SK-MEL-5 (cell line): Measurements from ENCODE around the gene TMEM270. TPM values are rescaled to one million over a fixed set of nuclear protein-coding genes. Genes with fewer than 3 reads are reported as not detected.

ENCODE experiments used
- DNase-seq: peaks from one replicate; pipeline ENCODE4 v3.0.0-alpha.2; 2016; ENCODE audit warnings: low read depth, low spot score
- in situ Hi-C: cut with HindIII; loops from 2 replicates; pipeline ENCODE4 v1.10.0; 2016; ENCODE audit warnings: low sequenced_read_pairs, high pct_unique_total_duplicates, low pct_unique_long_range_greater_than_20kb
- total RNA-seq: library from RNA; depleted of rRNA; stranded (reverse); fragments of >200 nt; shearing (Covaris generic); gene quantifications from 2 replicates; pipeline ENCODE4 v1.2.3, GENCODE V29; 2014

The TMEM270 gene
- total RNA-seq, 1 experiment from 2014 or later, result not detected

GRCh38 chr7:73893342-73894101, 32.6 kb downstream of the TMEM270 start:
- in situ Hi-C loops, result no loop called here
- DNase-seq, result no peak

GRCh38 chr7:73894166-73894565, 33.2 kb downstream of the TMEM270 start:
- no peak for DNase-seq
- in situ Hi-C loops, result no loop called here

- DNase-seq, result no peak
- in situ Hi-C loops, result no loop called here
These were observed 34.0 kb downstream of the TMEM270 start for GRCh38 chr7:73894733-73895551.

DNA sequence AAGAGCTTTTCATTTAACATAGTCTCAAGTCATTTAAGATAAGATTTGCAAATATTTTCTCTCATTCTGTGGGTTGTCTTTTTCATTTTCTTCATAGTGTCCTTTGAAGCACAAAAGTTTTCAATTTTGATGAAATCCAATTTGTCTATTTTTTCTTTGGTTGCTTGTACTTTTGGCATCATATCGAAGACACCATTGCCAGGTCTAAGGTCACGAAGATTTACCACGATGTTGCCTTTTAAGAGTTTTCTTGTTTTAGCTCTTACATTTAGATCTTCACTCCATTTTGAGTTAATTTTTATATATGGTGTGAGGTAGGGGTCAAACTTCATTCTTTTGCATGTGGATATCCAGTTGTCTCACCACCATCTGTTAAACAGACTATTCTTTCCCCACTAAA, 34.7 kb downstream of the TMEM270 start:
- in situ Hi-C loops, result no loop called here
- DNase-seq, result no peak

DNA sequence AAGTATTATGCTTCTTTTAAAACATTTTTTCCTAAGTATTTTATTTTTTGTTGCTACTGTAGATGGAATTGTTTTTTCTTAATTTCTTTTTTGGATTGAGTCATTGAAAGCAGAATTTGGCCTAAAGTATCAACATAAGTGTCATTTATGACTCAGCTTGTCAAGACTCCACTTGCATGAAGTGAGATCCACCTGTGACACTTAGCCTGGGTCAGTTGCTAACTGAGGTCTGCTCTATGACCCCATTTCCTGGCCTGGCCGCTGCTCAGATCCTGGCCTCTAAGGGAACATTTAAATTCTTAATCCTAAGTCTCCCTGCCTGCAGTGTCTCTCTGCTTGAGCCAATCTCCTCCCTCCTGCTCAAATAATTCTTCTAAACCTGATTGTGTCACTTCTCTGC, 35.5 kb downstream of the TMEM270 start:
- DNase-seq, result no peak
- in situ Hi-C loops, result no loop called here

GRCh38 chr7:73899731-73900142, 38.8 kb downstream of the TMEM270 start:
- no peak for DNase-seq
- in situ Hi-C loops, result no loop called here

DNA sequence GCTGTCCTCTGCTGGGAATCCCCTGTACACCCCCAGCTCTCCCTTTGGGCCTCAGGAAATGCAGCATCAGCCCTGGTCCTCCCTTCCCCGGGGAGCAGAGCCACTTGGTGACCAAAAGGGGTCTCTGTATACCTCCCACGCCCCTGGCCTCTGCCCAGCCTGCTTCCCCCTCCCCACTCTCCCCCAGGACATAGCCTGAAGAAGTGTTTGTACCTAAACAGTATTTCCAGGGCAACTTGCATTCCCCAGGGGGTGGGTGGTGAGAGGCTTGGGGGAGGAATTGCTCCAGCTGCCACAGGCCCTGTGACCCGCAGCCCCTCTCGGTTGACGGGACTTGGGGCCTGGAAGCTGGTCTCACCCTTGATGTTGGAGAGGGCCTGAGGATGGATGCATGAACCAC, 39.3 kb downstream of the TMEM270 start:
- in situ Hi-C loops, result no loop called here
- no peak for DNase-seq

DNA sequence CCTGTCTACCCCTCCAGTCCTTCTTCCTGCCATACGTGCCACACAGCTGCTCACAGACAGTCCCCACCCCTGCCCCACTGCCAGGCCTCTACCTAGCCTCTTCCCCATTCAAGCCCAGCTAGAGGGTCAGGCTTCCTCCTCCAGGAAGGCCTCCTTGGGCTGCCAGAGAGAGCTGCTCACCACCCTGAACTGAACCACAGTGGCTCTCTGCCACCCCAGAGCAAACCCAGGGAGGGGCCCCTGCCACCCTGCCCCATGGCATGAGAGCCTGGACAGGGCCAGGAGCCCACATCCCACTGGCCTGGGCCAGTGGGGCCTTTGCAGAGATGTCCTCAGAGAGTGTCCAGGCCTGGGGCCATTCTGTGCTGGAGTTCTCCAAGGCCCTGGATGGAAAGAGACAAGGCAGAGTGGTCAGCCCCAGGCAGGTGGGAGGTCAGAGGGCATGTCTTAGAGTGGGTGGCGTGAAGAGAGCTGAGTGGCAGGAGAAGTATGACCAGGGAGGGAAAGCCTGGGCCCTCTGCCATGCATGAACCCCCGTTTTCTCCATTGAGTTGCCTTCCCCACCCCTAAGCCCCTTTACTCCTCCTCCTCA, 40.4 kb downstream of the TMEM270 start:
- DNase-seq, result no peak
- in situ Hi-C loops, result no loop called here

DNA sequence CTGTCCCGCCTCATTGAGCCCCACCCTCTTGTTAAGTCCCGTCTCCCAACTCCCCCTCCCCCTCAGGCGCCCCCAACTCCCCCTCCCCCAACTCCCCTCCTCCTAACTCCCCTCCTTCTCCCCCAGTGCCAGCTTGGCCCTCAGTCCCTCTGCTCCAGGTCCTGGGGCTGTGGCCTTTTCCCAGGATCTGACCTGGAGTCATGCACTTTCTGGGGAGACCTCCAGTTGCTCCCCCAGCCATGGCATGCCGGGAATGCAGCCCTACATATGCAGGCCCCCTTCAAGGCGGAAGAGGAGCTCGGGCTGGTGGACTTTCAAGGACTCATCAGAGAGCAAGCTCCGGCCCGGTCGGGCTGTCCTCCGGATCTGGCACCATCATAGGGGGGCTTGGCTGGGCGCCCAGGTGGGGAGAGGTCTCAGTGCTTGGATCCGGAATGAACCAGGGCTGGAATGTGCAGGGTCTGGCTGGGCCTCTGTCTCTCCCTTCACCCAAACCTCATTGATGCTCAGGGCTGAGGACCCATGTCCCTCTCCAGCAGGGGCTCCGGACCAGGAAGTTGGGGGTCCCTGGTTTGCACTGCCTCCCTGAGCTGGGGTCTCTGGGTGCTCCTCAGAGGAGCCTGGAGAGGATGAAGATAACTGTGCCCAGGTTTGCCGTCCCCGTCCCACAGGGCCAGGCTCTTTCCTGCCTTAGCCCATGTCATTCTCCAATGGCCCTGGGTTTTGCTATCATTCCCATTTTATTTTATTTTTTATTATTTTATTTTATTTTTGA, 41.1 kb downstream of the TMEM270 start:
- DNase-seq, result no peak
- in situ Hi-C loops, result no loop called here

GRCh38 chr7:73903321-73904218, 42.6 kb downstream of the TMEM270 start:
- DNase-seq, result no peak
- in situ Hi-C loops, result no loop called here

GRCh38 chr7:73904219-73905137, 43.5 kb downstream of the TMEM270 start:
- in situ Hi-C loops, result no loop called here
- no peak for DNase-seq

- in situ Hi-C loops, result no loop called here
- DNase-seq, result no peak
These were observed 44.4 kb downstream of the TMEM270 start for GRCh38 chr7:73905360-73905759.

DNA sequence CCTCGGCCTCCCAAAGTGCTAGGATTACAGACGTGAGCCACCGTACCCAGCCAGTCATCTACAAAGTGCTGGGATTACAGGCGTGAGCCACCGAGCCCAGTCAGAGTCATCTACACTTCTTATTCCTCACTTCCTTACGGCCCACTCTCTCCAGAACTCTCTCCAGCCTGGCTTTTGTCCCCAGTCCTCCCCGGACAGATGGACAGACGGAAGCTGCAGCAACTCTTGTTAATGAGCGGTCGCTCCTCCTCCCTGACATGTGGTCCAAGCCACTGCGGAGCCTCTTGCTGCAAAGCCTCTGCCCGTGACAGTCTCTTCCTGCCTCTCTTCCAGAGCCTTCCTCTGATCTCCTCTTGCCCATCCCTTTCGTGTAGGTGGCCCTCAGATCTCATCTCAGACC, 45.9 kb downstream of the TMEM270 start:
- in situ Hi-C loops, result no loop called here

GRCh38 chr7:73907554-73908122, 46.7 kb downstream of the TMEM270 start:
- no peak for DNase-seq

More for the DNA sequence above, 45.9 kb downstream of the TMEM270 start:
- DNase-seq, result no peak

GRCh38 chr7:73908123-73908611, 47.2 kb downstream of the TMEM270 start:
- no peak for DNase-seq
- in situ Hi-C loops, result no loop called here

More at GRCh38 chr7:73907554-73908122, 46.7 kb downstream of the TMEM270 start:
- in situ Hi-C loops, result no loop called here
